Heart left ventricle (tissue), 13 donors: ENCODE results near the gene ENPP3.
"Not testable (repeated sequence)": the region's sequence is repeated elsewhere in the genome, so short reads cannot be mapped to it uniquely, and the experiment has no call there.

Experiments used
- CTCF ChIP-seq, 12 donors: fragments of 200-600 bp; sonication (generic) in 4 of 12; IDR thresholded peaks; one replicate each; pipeline versions ENCODE4 v1.5.0 to v1.8.0; 2018 to 2022; ENCODE audit warnings: antibody characterized with exemption in 12 of 12, mild to moderate bottlenecking in 5 of 12
- POLR2A ChIP-seq, 2 donors: fragments of 450-650 bp; IDR thresholded peaks; one replicate each; pipeline ENCODE4 v1.6.1; 2017; ENCODE audit warnings: antibody characterized with exemption in 2 of 2, mild to moderate bottlenecking in 2 of 2, moderate library complexity in 2 of 2
- donor health status: ischemic (EF 13 %, LVEDD 7.1; RV severe dilation, severe dysfunction).
- donor health status: DM: no; HTN: yes; CAD: no.
- donor health status: DM: no; HTN: no; CAD: no.
- donor health status: ischemic (EF 25% LVEDD 6.9; RV normal size, moderate dysfunction).
- donor health status: ischemic (EF 25% LVEDD 5.7; RV mildly dilated, moderate dysfunction).
- donor health status: ischemic (EF 35%, LVEDD 5.7; RV mildly dilated, moderate dysfunction).
- donor health status: nonischemic (EF 11% LVEDD 7.7; RV severe dilation, severe dysfunction).
- donor health status: DM: yes; HTN: yes; CAD: no.
- donor health status: PGD.
- donor health status: ischemic (EF 29% LVEDD 5.4; RV normal size, mild dysfunction).
- donor health status: nonischemic (EF 23%, LVEDD 6.1; RV moderate dilation, normal function).

GRCh38 chr6:131703905-131704304 is 66.8 kb downstream of the ENPP3 start:
- not testable (repeated sequence) for TF ChIP-seq CTCF, POLR2A (IDR thresholded peaks at IDR 0.05)
